ENCODE data around the gene DDX17.

DNA sequence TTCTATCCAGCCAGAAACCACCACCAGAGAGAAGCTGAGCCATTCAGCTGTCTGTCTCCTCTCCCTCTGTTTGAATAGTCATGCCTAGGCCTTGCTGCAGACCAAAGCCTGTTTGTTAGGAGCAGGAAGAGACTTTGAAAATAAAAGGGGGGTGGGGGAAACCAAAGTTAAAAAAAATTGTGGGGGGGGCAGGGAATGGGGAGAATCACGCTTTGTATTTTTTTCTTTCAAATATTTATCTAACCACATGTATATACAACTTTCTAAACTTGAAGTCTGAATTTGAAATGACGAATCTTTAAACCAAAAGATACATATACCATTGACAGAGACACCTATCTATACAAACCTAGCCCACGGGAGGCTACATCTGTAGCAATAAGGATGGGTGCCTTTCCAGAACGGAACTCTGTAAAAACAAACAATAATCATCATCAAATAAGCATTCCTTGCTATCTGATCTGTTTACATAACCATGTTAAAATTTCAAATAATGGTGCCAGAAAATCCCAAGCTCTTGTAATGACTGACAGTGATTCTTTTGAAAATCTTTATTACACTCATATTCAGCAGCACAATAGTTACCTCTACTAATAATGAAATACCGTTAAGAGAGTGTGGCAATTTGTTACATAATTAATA lies 14.3 kb downstream of the DDX17 start:
- TF ChIP-seq, protein P1, sequence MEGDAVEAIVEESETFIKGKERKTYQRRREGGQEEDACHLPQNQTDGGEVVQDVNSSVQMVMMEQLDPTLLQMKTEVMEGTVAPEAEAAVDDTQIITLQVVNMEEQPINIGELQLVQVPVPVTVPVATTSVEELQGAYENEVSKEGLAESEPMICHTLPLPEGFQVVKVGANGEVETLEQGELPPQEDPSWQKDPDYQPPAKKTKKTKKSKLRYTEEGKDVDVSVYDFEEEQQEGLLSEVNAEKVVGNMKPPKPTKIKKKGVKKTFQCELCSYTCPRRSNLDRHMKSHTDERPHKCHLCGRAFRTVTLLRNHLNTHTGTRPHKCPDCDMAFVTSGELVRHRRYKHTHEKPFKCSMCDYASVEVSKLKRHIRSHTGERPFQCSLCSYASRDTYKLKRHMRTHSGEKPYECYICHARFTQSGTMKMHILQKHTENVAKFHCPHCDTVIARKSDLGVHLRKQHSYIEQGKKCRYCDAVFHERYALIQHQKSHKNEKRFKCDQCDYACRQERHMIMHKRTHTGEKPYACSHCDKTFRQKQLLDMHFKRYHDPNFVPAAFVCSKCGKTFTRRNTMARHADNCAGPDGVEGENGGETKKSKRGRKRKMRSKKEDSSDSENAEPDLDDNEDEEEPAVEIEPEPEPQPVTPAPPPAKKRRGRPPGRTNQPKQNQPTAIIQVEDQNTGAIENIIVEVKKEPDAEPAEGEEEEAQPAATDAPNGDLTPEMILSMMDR (IDR thresholded peaks at IDR 0.05 in 2 of 3, conservative IDR thresholded peaks at IDR 0.05 in 1 of 3; ENCODE audit: insufficient read depth in 2 of 3, low read depth in 1 of 3, low read length in 3 of 3): no peak
- TF ChIP-seq NCOA2 (IDR thresholded peaks at IDR 0.05; ENCODE audit: partially characterized antibody in 2 of 2) (no peak), YY1 (IDR thresholded peaks at IDR 0.05; ENCODE audit: borderline replicate concordance in 1 of 3, control insufficient read depth in 1 of 3, extremely low read depth in 1 of 3, insufficient read depth in 3 of 3, insufficient read length in 1 of 3, insufficient replicate concordance in 2 of 3, low read depth in 1 of 3, low read length in 2 of 3) (no peak), FOXP1 (CRISPR knock-in tag; IDR thresholded peaks at IDR 0.05) (no peak), ARHGAP35 (IDR thresholded peaks at IDR 0.05; ENCODE audit: partially characterized antibody) (no peak), SMARCC2 (IDR thresholded peaks at IDR 0.05; ENCODE audit: low read depth) (no peak), CBFB (CRISPR knock-in tag; IDR thresholded peaks at IDR 0.05) (no peak), MTA2 (IDR thresholded peaks at IDR 0.05; ENCODE audit: low read depth) (no peak), RBFOX2 (IDR thresholded peaks at IDR 0.05; ENCODE audit: low read depth, low read length) (no peak), LEF1 (IDR thresholded peaks at IDR 0.05) (no peak)
- TF ChIP-seq, protein P2, sequence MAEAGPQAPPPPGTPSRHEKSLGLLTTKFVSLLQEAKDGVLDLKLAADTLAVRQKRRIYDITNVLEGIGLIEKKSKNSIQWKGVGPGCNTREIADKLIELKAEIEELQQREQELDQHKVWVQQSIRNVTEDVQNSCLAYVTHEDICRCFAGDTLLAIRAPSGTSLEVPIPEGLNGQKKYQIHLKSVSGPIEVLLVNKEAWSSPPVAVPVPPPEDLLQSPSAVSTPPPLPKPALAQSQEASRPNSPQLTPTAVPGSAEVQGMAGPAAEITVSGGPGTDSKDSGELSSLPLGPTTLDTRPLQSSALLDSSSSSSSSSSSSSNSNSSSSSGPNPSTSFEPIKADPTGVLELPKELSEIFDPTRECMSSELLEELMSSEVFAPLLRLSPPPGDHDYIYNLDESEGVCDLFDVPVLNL (CRISPR knock-in tag; IDR thresholded peaks at IDR 0.05; ENCODE audit: low read depth): no peak
- TF ChIP-seq, protein P3, sequence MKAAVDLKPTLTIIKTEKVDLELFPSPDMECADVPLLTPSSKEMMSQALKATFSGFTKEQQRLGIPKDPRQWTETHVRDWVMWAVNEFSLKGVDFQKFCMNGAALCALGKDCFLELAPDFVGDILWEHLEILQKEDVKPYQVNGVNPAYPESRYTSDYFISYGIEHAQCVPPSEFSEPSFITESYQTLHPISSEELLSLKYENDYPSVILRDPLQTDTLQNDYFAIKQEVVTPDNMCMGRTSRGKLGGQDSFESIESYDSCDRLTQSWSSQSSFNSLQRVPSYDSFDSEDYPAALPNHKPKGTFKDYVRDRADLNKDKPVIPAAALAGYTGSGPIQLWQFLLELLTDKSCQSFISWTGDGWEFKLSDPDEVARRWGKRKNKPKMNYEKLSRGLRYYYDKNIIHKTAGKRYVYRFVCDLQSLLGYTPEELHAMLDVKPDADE (conservative IDR thresholded peaks at IDR 0.05; ENCODE audit: control insufficient read depth, low read depth, low read length): no peak
- TF ChIP-seq, protein P4, sequence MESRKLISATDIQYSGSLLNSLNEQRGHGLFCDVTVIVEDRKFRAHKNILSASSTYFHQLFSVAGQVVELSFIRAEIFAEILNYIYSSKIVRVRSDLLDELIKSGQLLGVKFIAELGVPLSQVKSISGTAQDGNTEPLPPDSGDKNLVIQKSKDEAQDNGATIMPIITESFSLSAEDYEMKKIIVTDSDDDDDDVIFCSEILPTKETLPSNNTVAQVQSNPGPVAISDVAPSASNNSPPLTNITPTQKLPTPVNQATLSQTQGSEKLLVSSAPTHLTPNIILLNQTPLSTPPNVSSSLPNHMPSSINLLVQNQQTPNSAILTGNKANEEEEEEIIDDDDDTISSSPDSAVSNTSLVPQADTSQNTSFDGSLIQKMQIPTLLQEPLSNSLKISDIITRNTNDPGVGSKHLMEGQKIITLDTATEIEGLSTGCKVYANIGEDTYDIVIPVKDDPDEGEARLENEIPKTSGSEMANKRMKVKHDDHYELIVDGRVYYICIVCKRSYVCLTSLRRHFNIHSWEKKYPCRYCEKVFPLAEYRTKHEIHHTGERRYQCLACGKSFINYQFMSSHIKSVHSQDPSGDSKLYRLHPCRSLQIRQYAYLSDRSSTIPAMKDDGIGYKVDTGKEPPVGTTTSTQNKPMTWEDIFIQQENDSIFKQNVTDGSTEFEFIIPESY (CRISPR knock-in tag; IDR thresholded peaks at IDR 0.05): no peak
